Measurements from ENCODE around the gene ADGRE3.
A peak's percentile ranks its signal among the peaks of the same experiment; 100 is the strongest.

ADGRE3 gene

GRCh38 chr19:14674764-14675163, at the start of gene ADGRE3:
Gene ADGRE3 (minus strand): TSS chr19:14674844. CDS start chr19:14674770, 74 bp downstream.
- DNase-seq = no peak

- DNase-seq = no peak
Observed at GRCh38 chr19:14722127-14722526, 47.5 kb upstream of the ADGRE3 start.

- no peak for DNase-seq
Observed at GRCh38 chr19:14719162-14719561, 44.5 kb upstream of the ADGRE3 start.

GRCh38 chr19:14718522-14719116, 44.0 kb upstream of the ADGRE3 start:
- no peak for DNase-seq

GRCh38 chr19:14715841-14716240, 41.2 kb upstream of the ADGRE3 start:
- DNase-seq = no peak

GRCh38 chr19:14704450-14704849, 29.8 kb upstream of the ADGRE3 start:
- DNase-seq = no peak

GRCh38 chr19:14703833-14704232, 29.2 kb upstream of the ADGRE3 start:
- DNase-seq = no peak

GRCh38 chr19:14700711-14701375, 26.2 kb upstream of the ADGRE3 start:
- DNase-seq = no peak

GRCh38 chr19:14699641-14700040, 25.0 kb upstream of the ADGRE3 start:
- DNase-seq = no peak

- DNase-seq = no peak
Observed at GRCh38 chr19:14695471-14695870, 20.8 kb upstream of the ADGRE3 start.

GRCh38 chr19:14694641-14695266, 20.1 kb upstream of the ADGRE3 start:
- DNase-seq = no peak

GRCh38 chr19:14689598-14690503, 15.2 kb upstream of the ADGRE3 start, which contains the start of gene ZNF333:
Gene ZNF333 (plus strand): TSS chr19:14690048. CDS start chr19:14693492, 3,444 bp downstream.
- peak; percentile 98 for DNase-seq

- peak; percentile 32 for DNase-seq
Observed at GRCh38 chr19:14686411-14686810, 11.8 kb upstream of the ADGRE3 start.

GRCh38 chr19:14683439-14683838, 8.8 kb upstream of the ADGRE3 start:
- DNase-seq = no peak

- no peak for DNase-seq
Observed at GRCh38 chr19:14682084-14682483, 7.4 kb upstream of the ADGRE3 start.

- no peak for DNase-seq
Observed at GRCh38 chr19:14678199-14678598, 3.6 kb upstream of the ADGRE3 start.

GRCh38 chr19:14677464-14677863, 2.8 kb upstream of the ADGRE3 start:
- no peak for DNase-seq

- no peak for DNase-seq
Observed at GRCh38 chr19:14676762-14677161, 2.1 kb upstream of the ADGRE3 start.

- no peak for DNase-seq
Observed at GRCh38 chr19:14673088-14673487, 1.6 kb downstream of the ADGRE3 start.

GRCh38 chr19:14672188-14672872, 2.3 kb downstream of the ADGRE3 start:
- no peak for DNase-seq

GRCh38 chr19:14670408-14670807, 4.2 kb downstream of the ADGRE3 start:
- DNase-seq = no peak

- DNase-seq = no peak
Observed at GRCh38 chr19:14669940-14670339, 4.7 kb downstream of the ADGRE3 start.

All from stimulated activated CD4-positive, alpha-beta T cell treated with anti-CD3 and anti-CD28 coated beads, Interleukin-1b, Interleukin-23, amount 100 ng/mL, for 48 hours (primary cell).